Spleen (tissue), 11 donors: ENCODE measurements around the gene ACTR3. TPM values are rescaled to one million over a fixed set of nuclear protein-coding genes. Genes with fewer than 3 reads are reported as not detected.
A peak's percentile ranks its signal among the peaks of the same experiment; 100 is the strongest.

Experiments
- DNase-seq: peaks from one replicate; pipeline ENCODE4 v3.0.0-alpha.2; 2020
- H3K27ac ChIP-seq, 8 donors: fragments of 200-600 bp; sonication (generic) in 7 of 8; 1 replicate in 4 of 8; 2 replicates in 4 of 8; pipeline versions ENCODE4 v1.5.0 to v1.8.0; 2016 to 2021; ENCODE audit warnings: inconsistent platforms in 4 of 8, mild to moderate bottlenecking in 4 of 8, moderate library complexity in 1 of 8
- H3K27me3 ChIP-seq, 7 donors: fragments of 200-600 bp; sonication (generic) in 6 of 7; replicated peaks in 1 of 7; 1 replicate in 4 of 7; 2 replicates in 3 of 7; pipeline versions ENCODE4 v1.5.0 to v1.8.0; 2016 to 2021; ENCODE audit warnings: inconsistent platforms in 3 of 7, mild to moderate bottlenecking in 1 of 7
- H3K36me3 ChIP-seq, 6 donors: fragments of 200-600 bp; sonication (generic) in 5 of 6; 1 replicate in 4 of 6; 2 replicates in 2 of 6; pipeline versions ENCODE4 v1.5.0 to v1.8.0; 2016 to 2021; ENCODE audit warnings: inconsistent platforms in 2 of 6
- H3K4me1 ChIP-seq, 6 donors: fragments of 200-600 bp; sonication (generic) in 5 of 6; 1 replicate in 3 of 6; 2 replicates in 3 of 6; pipeline versions ENCODE4 v1.5.0 to v1.8.0; 2016 to 2021; ENCODE audit warnings: inconsistent platforms in 3 of 6
- H3K4me3 ChIP-seq, 8 donors: fragments of 200-600 bp; sonication (generic) in 7 of 8; 1 replicate in 4 of 8; 2 replicates in 4 of 8; pipeline versions ENCODE4 v1.5.0 to v1.8.0; 2016 to 2021; ENCODE audit warnings: inconsistent platforms in 4 of 8, mild to moderate bottlenecking in 4 of 8, moderate library complexity in 2 of 8
- H3K9me3 ChIP-seq, 8 donors: fragments of 200-600 bp; sonication (generic) in 7 of 8; 1 replicate in 4 of 8; 2 replicates in 4 of 8; pipeline versions ENCODE4 v1.5.0 to v1.8.0; 2016 to 2021; ENCODE audit warnings: inconsistent platforms in 4 of 8
- CTCF ChIP-seq, 11 experiments: fragments of 200-600 bp in 7 of 11; fragments of 450-650 bp in 4 of 11; sonication (generic) in 4 of 11; IDR thresholded peaks in 8 of 11; conservative IDR thresholded peaks in 3 of 11; 1 replicate in 7 of 11; 2 replicates in 4 of 11; pipeline versions ENCODE4 v1.4.0 to v1.8.0; 2016 to 2021; ENCODE audit warnings: antibody characterized with exemption in 11 of 11, inconsistent platforms in 4 of 11, mild to moderate bottlenecking in 1 of 11
- POLR2A ChIP-seq, 3 donors: fragments of 450-650 bp; IDR thresholded peaks; one replicate each; pipeline ENCODE4 v1.5.1; 2017; ENCODE audit warnings: antibody characterized with exemption in 3 of 3, mild to moderate bottlenecking in 1 of 3
- POLR2AphosphoS5 ChIP-seq, 3 donors: sonication (generic); formaldehyde crosslinking; IDR thresholded peaks; one replicate each; pipeline ENCODE4 v1.5.1; 2017; ENCODE audit warnings: antibody characterized with exemption in 3 of 3
- WGBS, 5 donors: extraction: QIAGEN DNeasy Blood & Tissue Kit in 3 of 5; methylation state at CpG; one replicate each; pipeline versions ENCODE4 v1.1.5 to v1.1.7; 2013 to 2018; 5-methylcytosine and 5-hydroxymethylcytosine counted together
- intact Hi-C: fragments of 100-400 bp; cut with DNase I; formaldehyde crosslinking; loops from one replicate; pipeline ENCODE4 v1.15.0; 2023; ENCODE audit warnings: low total_unique reads
- polyA plus RNA-seq, 3 donors: library from polyadenylated mRNA; stranded (reverse); fragments of 200-250 nt; gene quantifications; one replicate each; pipeline ENCODE4 v1.2.1, GENCODE V29; 2013
- total RNA-seq, 7 donors: library from RNA; depleted of rRNA in 3 of 7; stranded (reverse); fragments of >200 nt in 3 of 7; fragmentation: NEBNext Ultra II Directional in 4 of 7; extraction: Animal tissue kit (Norgen Biotek cat#: 25700) in 4 of 7; gene quantifications; one replicate each; pipeline versions ENCODE4 v1.1.0 to v1.2.1, GENCODE V29; 2016 to 2021
- donor health status: healthy with polysubstance abuse.
- donor health status: DM: no; HTN: no; CAD: no; lungs with moderate emphysema.
- donor health status: DM: no; HTN: no; CAD: no.
- donor health status: Bipolar disorder and iron deficiency.
- donor health status: healthy.
- donor health status: DM: no; HTN: no; CAD: no.
- donor health status: DM: yes; HTN: yes; CAD: no.

Gene ACTR3
- total and polyA plus RNA-seq, 10 donors: 75.5 to 488 (median 221) TPM

- 67 to 75% (median 70%) methylated on average over 6 of the region's 6 CpGs for WGBS, 5 donors
- Histone ChIP-seq H3K27me3 (no peaks in the 10 kb centered on the region), H3K4me3 (no peak overlapping the region), H3K4me1 (peaks cover 0 to 18% (median 6%) of the 10 kb centered on the region in 6 donors), H3K27ac (no peak overlapping the region), H3K36me3 (peaks cover 0 to 11% (median 0%) of the 10 kb centered on the region in 6 donors), H3K9me3 (peaks cover 0 to 9% (median 0%) of the 10 kb centered on the region in 8 donors)
- TF ChIP-seq POLR2AphosphoS5 (IDR thresholded peaks at IDR 0.05) (no peak), CTCF (IDR thresholded peaks at IDR 0.05 in 8 of 11, conservative IDR thresholded peaks at IDR 0.05 in 3 of 11) (no peak), POLR2A (IDR thresholded peaks at IDR 0.05) (no peak)
- intact Hi-C loops: no loop called here
- DNase-seq: no peak
Measured at GRCh38 chr2:113848758-113849415, 41.0 kb upstream of the ACTR3 start.

DNA sequence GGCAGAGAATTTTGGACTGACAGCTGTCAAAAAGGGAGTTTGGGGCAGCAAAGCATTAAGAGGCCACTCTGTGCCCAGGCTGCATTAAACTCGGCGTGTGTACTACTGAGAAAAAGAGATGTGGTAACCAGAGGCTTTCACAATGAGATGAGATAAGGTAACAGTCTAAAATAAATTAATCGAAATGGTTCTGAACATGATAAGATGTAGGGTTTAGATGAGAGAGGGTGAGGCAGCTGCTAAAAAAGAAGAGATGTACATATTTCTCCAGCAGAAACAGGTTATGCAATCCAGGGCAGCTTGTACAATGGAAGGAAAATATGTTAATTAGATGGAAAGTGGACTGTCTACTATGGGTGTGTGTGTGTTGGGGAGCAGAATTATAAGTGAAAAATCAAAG is 39.2 kb upstream of the ACTR3 start:
- WGBS, 5 donors: 49 to 76% (median 72%) methylated on average over 3 of the region's 3 CpGs
- no peaks in the 10 kb centered on the region for H3K27me3 ChIP-seq
- no peak for TF ChIP-seq POLR2AphosphoS5 (IDR thresholded peaks at IDR 0.05)
- TF ChIP-seq CTCF (IDR thresholded peaks at IDR 0.05 in 8 of 11, conservative IDR thresholded peaks at IDR 0.05 in 3 of 11): no peak
- TF ChIP-seq POLR2A (IDR thresholded peaks at IDR 0.05): no peak
- no peak overlapping the region for H3K27ac ChIP-seq
- H3K4me3 ChIP-seq: no peak overlapping the region
- peaks cover 0 to 5% (median 0%) of the 10 kb centered on the region in 8 donors for H3K9me3 ChIP-seq
- intact Hi-C loops: no loop called here
- peaks cover 0 to 32% (median 17%) of the 10 kb centered on the region in 6 donors for H3K4me1 ChIP-seq
- H3K36me3 ChIP-seq: peaks cover 0 to 6% (median 0%) of the 10 kb centered on the region in 6 donors
- no peak for DNase-seq

- no peak for TF ChIP-seq POLR2A (IDR thresholded peaks at IDR 0.05)
- TF ChIP-seq POLR2AphosphoS5 (IDR thresholded peaks at IDR 0.05): peak in 1 of 3 donors; percentile 61
- Histone ChIP-seq H3K27me3 (no peaks in the 10 kb centered on the region), H3K4me1 (peaks cover 0 to 41% (median 17%) of the 10 kb centered on the region in 6 donors), H3K27ac (peak overlapping the region in 6 of 8 donors; percentile 22 to 57 (median 40)), H3K9me3 (no peaks in the 10 kb centered on the region), H3K4me3 (no peak overlapping the region), H3K36me3 (no peaks in the 10 kb centered on the region)
- WGBS, 5 donors: 28 to 63% (median 42%) methylated on average over 3 of the region's 3 CpGs
- no peak for DNase-seq
- intact Hi-C loops: no loop called here
Measured at GRCh38 chr2:113851640-113852039, 38.2 kb upstream of the ACTR3 start.

DNA sequence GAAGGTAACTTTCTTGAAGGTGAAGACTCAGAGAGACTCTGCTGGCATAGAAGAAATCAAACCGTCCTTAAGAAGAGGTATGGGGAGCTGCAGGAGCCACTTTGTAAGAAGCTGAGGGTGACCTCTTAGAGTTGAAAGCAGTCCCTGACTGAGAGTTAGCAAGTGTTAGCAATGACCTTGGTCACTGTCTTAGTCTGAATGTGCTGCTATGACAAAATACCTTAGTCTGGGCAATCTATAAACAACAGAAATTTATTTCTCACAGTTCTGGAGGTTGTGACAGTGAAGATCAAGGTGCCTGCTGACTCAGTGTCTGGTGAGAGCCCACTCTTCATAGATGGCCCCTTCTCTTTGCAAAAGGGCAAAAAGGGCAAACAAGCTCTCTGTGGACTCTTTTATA is 35.7 kb upstream of the ACTR3 start:
- H3K9me3 ChIP-seq: no peaks in the 10 kb centered on the region
- peak overlapping the region in 1 of 8 donors; percentile 62 for H3K27ac ChIP-seq
- intact Hi-C loops: no loop called here
- no peaks in the 10 kb centered on the region for H3K27me3 ChIP-seq
- WGBS, 5 donors: 92 to 100% (median 97%) methylated on average over 1 of the region's 1 CpG
- H3K4me3 ChIP-seq: no peak overlapping the region
- DNase-seq: no peak
- no peaks in the 10 kb centered on the region for H3K36me3 ChIP-seq
- TF ChIP-seq CTCF (IDR thresholded peaks at IDR 0.05 in 8 of 11, conservative IDR thresholded peaks at IDR 0.05 in 3 of 11): no peak
- no peak for TF ChIP-seq POLR2A (IDR thresholded peaks at IDR 0.05)
- no peak for TF ChIP-seq POLR2AphosphoS5 (IDR thresholded peaks at IDR 0.05)
- H3K4me1 ChIP-seq: peaks cover 0 to 64% (median 41%) of the 10 kb centered on the region in 6 donors
